Endometrial microvascular endothelial cells (primary cell): Measurements from ENCODE around the gene ZRSR2. TPM values are rescaled to one million over a fixed set of nuclear protein-coding genes. Genes with fewer than 3 reads are reported as not detected.

Experiments used
- total RNA-seq: library from RNA; depleted of rRNA; stranded (reverse); fragments of >200 nt; gene quantifications from one replicate; pipeline ENCODE4 v1.2.3, GENCODE V29; 2015; ENCODE audit errors: inconsistent ontology term

The ZRSR2 gene
- total RNA-seq, 1 donor from 2014 or later, result 3.5 TPM

Other genes with a start within 250 kb of the ZRSR2 start
- gene ACE2, start 189.5 kb upstream of the ZRSR2 start, total RNA-seq, result not detected
- 1.3 TPM for gene CLTRN, start 125.7 kb upstream of the ZRSR2 start, total RNA-seq
- gene CA5B, start 52.2 kb upstream of the ZRSR2 start, total RNA-seq, result 3.2 TPM
- 83.6 TPM for gene AP1S2, start 64.3 kb downstream of the ZRSR2 start, total RNA-seq